ENCODE results near the gene DCLK1.
"Not testable (repeated sequence)": the region's sequence is repeated elsewhere in the genome, so short reads cannot be mapped to it uniquely, and the experiment has no call there.

DCLK1 gene

DNA sequence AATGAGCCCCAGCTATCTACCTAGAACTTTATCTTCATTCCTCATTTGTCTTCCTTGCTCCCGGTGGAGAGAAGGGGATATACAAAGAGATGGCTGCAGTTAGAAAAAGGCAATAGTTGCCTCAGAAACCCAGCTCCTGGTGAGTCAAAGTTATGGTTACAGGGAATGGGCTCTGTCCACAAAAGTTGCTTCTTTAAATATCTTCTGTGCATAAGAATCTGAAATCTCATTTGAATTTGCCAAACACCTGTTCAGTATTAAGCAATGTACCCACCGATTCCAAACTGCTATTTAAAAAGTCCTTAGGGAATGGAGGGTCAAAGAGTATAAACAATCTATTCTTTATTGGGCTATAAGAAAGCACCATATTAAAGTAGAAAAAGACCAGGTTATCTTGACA lies 48.4 kb downstream of the DCLK1 start:
- DNase-seq = no peak

- DNase-seq = no peak
Observed at GRCh38 chr13:36082396-36082795, 48.8 kb downstream of the DCLK1 start.

DNA sequence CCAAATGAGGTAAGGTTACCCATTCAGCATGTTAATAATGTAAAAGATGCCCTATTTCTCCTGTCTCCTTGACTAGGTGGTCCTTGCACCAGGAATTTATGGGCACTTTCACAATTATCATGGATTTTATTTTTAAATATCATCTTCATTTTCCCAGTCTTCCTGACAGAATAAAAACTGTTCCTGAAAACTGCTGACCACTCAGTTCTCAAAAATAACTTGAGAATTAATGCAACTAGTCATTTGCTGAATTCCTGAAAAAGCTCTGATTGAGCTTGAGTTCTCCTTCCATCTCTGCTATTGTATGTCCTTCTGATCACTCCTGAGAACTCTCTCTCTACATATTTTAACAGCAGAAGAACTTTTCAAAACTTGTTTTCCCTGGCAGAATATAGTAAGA lies 55.0 kb downstream of the DCLK1 start:
- no peak for DNase-seq

DNA sequence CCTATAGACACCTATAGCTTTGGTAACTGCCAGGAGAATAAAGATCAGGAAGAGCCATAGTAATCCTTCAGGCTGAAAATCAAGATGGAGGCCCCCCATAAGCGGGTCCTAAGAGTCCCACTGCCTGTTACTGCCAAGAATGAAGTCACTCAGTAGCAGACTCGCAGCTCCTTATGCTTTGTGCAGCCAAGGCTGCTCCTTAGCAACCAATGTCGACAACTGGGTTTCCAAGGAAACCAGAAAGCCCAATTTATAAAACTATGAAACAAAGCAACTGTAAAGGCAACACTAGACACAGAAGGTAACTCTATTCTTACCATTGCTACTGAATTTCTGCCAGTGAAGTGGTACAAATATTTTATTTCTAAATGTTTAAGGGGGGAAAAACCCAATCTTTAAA lies 56.5 kb downstream of the DCLK1 start:
- DNase-seq = no peak

DNA sequence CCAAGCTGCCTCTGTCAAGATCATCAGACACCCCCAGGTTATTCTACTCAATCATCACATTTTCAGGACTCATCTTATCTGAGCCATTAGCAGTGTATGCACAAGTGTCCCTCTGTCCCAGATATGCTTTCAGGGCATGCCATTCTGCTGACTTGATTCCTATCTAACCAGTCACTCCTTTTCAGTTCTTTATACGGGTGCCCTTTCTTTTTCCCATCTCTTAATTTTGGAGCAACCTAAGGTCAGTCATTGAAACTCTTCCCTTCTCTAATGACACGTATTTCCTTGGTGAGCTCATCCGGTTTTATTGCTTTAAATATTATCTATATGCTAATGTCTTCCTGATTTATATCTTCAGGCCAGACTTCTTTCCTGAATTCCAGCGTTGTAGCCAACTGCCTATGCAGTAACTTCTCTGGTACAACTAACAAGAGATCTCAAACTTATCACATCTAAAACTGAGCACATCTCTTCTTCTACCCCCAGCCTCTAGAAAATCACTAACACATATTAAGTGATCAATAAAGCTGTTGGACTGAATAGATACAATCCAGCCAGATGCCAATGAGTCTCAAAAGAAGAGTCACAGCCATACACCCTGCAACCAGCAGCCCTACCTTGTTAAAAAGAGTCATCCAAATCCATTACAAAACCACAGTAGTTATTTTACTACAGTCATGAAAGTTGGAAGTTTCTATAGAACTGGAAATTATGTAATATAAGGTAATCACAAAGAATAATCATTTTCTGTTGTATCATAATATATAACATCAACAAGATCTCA lies 58.8 kb downstream of the DCLK1 start:
- DNase-seq = no peak

- not testable (repeated sequence) for DNase-seq
Observed at GRCh38 chr13:36070504-36071192, 60.5 kb downstream of the DCLK1 start.

DNA sequence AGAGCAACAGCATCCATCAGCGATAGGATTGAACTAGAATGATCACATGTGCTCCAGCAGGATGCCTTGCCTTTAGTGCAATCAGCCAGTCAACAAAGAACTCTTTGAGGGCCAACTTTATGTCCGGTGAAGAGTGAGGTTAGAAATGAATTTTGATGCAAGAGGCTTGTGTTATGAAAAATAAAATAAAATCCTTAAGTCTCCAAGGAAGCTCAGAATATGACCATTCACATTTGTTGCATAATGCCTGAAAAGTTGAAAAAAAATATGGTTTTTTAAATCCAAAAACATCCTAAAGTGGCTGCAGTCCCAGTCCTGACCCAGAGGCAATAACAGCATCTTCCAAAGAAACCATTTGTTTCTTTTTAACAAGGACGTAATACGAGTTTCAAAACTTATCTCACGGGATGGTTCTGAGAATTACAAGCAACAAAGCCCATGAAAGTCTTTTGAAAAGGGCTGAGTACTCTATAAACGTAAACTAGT lies 61.3 kb downstream of the DCLK1 start:
- no peak for DNase-seq

- DNase-seq = no peak
Observed at GRCh38 chr13:36068991-36069390, 62.2 kb downstream of the DCLK1 start.

DNA sequence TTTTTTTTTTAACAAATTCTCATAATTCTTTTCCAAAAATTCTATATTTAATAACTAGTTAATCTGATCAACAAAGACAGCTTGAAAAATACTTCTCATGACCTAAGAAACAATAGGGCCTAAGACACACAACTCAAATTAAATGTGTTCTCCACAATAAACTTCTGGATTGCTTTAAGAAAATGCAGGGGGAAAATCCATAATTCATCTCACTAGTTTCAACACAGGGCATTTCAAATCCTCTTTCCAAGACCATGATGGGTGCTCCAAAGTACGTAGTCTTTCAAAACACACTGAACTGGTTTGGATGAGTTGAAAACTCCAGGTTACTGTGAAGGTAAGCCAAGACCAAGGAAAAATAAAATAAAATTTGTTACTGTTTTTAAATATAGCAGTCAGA lies 62.6 kb downstream of the DCLK1 start:
- no peak for DNase-seq

DNA sequence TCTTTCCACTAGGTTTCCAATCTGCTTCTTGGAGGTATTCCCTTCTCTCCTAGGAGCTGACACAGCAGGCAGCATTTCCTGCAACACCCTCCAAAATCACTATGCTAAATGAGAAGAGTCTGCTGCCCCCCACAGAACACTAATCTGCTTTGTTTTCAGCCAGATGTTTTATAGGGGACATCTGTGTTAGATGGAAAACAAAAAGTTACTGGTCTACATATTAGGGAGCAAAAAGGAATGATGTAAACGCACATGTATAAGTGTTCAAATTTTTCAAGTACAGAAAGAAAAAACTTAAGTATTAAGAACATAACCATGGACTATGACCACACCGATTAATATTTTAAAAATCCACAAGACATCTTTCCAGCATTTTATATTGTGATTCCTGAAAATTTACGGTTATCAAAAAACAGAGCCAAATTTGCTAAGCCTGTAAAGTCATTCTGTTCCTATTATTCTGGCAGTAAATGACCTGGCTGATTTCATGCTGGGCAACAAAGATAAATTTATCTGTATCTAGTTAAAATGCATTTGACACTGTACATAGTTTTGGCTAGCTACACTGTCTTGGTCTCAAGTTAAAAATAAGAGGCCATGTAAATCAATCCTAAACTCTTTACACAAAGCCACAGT lies 63.3 kb downstream of the DCLK1 start:
- DNase-seq = no peak

GRCh38 chr13:36062249-36062648 lies 68.9 kb downstream of the DCLK1 start:
- no peak for DNase-seq

DNA sequence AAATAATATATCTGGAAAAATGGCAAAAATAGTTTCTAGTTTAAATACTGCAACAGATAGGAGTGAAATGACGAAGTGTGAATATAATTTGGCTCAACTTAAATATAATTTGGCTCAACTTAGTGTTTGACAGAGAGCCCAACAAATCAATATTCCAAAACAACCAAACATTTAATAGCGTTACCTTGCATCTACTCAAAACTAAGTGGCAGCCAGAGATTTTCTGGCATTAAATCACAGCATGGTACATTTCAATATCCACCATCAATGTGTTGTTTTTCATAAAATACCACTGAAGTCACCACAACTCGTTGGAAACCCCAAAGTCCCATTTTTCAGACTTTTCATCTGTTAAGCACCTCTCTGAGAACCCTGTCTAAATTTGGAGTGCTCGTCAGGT lies 69.6 kb downstream of the DCLK1 start:
- no peak for DNase-seq

GRCh38 chr13:36061054-36061453 lies 70.1 kb downstream of the DCLK1 start:
- no peak for DNase-seq

DNA sequence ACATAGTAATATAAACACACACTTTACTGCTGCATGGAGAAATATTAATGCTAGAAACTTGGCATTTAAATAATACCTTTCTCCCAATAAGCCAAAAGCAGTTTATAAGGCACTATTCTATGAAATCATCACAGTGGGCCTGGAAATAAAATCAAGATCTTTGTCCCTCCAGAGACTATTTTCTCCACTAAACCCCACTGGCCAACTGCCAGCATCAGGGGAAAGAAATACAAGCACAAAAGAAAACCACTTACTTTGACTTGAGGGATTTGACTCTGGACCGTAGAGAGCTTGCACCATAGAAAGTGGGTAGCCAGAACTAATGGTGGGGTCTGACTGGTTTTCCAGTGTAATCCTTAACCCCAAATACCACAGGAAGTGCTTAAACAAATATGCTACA lies 71.9 kb downstream of the DCLK1 start:
- DNase-seq = no peak

GRCh38 chr13:36058116-36058515 lies 73.1 kb downstream of the DCLK1 start:
- no peak for DNase-seq

GRCh38 chr13:36057547-36057946 lies 73.6 kb downstream of the DCLK1 start:
- DNase-seq = no peak

DNA sequence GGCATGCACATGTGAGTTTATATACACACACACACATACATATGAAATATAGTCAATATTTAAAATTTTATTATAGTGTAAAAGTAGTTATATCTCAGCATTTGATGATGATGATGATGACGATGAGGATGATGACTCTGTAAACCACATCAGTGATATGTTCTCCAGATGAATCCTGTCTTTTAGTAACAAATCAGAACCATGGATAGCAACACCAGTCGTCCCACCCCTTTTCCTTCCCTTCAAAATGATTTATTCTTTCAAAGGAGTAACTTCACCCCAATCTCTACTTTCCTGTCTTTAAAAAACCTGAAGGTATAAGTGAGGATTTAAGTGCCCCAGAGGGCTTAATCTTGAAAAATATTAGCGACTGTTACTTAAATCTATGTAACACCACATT lies 74.1 kb downstream of the DCLK1 start:
- no peak for DNase-seq

DNA sequence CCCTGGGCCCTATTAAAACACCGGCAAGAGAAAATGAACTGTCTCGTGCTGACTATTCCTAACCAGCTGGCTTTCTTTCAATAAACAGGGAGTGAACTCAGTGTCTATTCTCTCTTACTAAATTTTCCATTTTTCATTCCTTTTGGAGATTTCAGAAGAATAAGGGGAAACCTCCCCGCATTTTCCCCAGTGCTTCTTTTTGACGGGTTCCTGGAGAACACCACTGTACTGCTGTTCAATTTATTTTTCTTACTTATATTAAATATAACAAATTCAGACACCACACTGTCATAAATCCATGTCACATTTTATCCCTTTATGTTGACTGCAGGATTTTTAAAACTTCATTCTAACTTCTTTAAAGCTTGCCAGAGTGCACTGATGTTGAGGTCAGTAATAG lies 75.8 kb downstream of the DCLK1 start:
- no peak for DNase-seq

DNA sequence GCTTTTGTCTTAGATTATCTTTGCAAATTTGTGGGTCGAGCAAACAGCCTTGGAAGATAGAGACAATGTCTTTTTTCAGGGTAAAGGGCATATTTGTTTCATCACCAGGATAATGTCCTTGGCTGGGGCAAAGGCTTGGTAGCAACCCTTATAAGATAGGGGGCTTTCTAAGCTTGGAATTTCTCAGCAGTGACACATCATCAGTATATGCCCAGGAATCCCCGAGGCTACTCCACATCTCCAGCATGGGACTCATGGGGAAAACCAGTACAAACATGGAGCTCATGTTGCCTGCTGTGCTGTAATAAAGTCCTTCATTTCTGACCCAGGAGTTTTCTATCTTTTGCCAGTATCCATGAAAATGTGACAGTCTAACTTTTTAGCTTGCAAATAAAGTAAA lies 77.1 kb downstream of the DCLK1 start:
- DNase-seq = no peak

DNA sequence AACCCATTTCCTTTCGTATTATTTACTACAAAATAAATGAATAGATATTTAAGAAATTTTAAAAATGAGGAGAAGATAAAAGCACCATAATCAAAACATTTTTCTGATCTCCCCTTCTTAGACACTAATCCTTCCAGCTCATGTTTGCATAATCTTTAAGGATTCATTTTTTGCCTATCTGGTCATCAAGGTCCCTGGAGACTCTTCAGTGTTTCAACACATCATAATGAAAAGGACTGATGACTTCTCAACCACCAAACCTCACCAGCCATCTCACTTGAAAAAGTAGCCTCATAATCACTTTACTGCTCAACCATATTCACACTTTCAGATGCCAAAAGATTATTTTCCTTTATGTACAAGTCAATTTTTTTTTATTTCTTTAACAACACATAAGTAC lies 80.1 kb downstream of the DCLK1 start:
- DNase-seq = no peak

DNA sequence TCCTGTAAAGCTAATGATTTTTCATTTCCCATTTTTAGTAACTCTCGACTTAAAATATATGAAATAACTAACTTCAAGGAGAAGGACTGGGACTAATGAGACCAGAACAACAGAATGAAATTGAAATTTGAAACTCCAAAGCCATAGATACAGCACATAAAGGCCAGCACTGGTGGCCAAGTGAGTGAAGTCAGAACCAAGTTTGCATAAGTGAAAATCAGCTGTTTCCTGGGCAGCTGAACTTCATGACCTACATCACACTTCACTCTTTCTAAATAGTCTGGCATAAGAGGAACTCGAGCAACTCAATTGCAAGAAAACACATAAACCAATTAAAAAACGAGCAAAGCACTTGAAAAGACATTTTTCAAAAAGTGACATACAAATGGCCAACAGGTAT lies 84.5 kb downstream of the DCLK1 start:
- no peak for DNase-seq

DNA sequence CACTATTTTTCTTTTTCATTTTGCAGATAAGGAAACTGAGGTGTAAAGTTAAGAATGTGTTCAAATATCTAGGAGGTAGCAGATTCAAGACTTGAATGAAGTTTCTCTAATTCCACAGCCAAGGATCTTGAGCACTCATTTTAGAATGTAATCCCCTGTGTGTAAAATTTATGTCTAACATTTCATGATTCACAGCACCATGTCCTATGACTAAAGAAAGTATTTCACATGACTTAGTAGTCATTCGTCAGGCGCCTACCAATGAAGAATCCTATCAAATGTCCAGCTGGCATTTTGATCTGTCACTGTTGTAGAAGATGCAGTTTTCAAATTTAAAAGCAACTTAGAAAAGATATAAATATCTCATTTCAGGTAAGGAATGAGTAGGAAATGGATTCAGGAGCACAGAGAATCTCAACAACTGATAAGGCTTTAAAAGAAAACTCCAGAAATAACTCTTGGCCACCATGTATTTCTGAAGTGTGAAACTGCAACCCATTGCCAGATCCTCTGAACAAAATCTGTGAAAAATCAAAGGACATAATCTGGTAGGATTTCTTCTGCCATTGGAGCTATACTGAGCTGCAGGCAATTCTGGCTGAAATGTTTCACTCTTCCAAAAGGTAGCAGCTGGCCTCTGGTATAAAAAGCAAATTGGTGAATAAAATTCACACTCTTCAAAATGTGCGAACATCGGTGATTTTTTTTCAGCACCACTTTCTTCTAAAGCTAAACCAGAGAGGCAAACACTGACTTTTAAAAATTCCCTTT lies 92.2 kb downstream of the DCLK1 start:
- no peak for DNase-seq

GRCh38 chr13:36033035-36033434 lies 98.1 kb downstream of the DCLK1 start:
- no peak for DNase-seq

Data from NCI-H526 treated with DMSO at 0.1 percent for 48 hours (cell line).